Thoracic aorta (tissue), 2 donors: ENCODE measurements around the gene MED8. TPM values are rescaled to one million over a fixed set of nuclear protein-coding genes. Genes with fewer than 3 reads are reported as not detected.

Experiments
- ATAC-seq: fragments of 150-250 bp; one replicate; pipeline ENCODE4 v1.8.0; 2017; ENCODE audit warnings: low read depth; ENCODE audit not compliant: insufficient number of reproducible peaks, low FRiP score
- DNase-seq: peaks from one replicate; pipeline ENCODE4 v3.0.0-alpha.2; 2020; ENCODE audit warnings: low spot score
- H3K27ac ChIP-seq, 2 donors: fragments of 200-600 bp; sonication (generic); 1 replicate in 1 of 2; 2 replicates in 1 of 2; pipeline ENCODE4 v1.5.1; 2016; ENCODE audit warnings: mild to moderate bottlenecking in 2 of 2, moderate library complexity in 2 of 2
- H3K27me3 ChIP-seq: fragments of 200-600 bp; sonication (generic); replicated peaks from 2 replicates; pipeline ENCODE4 v1.6.0; 2016; ENCODE audit warnings: mild to moderate bottlenecking; ENCODE audit not compliant: insufficient read depth
- H3K36me3 ChIP-seq: fragments of 200-600 bp; sonication (generic); one replicate; pipeline ENCODE4 v1.5.1; 2016
- H3K4me1 ChIP-seq, 2 donors: fragments of 200-600 bp; sonication (generic); 1 replicate in 1 of 2; 2 replicates in 1 of 2; pipeline versions ENCODE4 v1.5.1 to v1.6.0; 2016; ENCODE audit warnings: low read depth in 2 of 2, mild to moderate bottlenecking in 1 of 2; ENCODE audit not compliant: control insufficient read depth in 1 of 2
- H3K4me3 ChIP-seq: fragments of 200-600 bp; sonication (generic); 2 replicates; pipeline ENCODE4 v1.5.1; 2016; ENCODE audit warnings: mild to moderate bottlenecking
- H3K9me3 ChIP-seq: fragments of 200-600 bp; sonication (generic); 2 replicates; pipeline ENCODE4 v1.5.1; 2016
- total RNA-seq, 2 donors: library from RNA; depleted of rRNA; stranded (reverse); fragments of >200 nt; gene quantifications; one replicate each; pipeline versions ENCODE4 v1.1.0 to v1.2.3, GENCODE V29; 2016
- TF ChIP-seq, protein P1 (sequence below): fragments of 200-600 bp; sonication (generic); IDR thresholded peaks from one replicate; pipeline ENCODE4 v1.5.1; 2019; ENCODE audit warnings: antibody characterized with exemption

The MED8 gene
- total RNA-seq, 2 donors from 2014 or later = 33.8 to 52.7 TPM

DNA sequence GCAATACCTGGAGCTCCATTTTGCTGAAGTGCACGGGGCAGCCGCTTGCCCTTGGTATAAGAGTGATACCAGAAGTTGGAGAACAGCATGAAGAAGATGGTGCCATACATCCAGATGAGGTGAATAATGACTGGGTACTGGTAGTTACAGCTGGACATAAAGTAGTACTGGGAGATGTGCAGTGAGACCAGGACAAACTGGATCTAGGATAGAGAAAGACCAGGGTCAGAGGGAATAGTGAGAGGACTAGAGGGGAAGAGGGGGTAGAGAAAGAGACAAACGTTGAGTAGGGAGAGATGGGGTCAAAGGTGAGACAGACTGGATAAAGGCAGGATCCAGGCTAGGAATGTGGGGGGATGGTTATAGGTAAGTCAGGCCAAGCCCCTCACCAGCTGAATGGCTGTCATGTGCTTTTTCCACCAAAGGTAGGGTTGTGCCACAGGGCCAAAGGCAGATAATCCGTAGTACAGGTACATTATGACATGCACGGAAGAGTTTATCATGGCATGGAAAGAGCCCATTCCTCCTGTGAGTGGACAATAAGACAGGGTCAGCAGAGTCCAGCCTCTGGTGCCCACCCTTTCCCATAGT lies 25.6 kb downstream of the MED8 start:
- DNase-seq = no peak
- ATAC-seq = no peak
- Histone ChIP-seq H3K27ac (no peak overlapping the region), H3K4me3 (no peak overlapping the region), H3K4me1 (peaks cover 19 to 26% of the 10 kb centered on the region in 2 donors), H3K9me3 (no peaks in the 10 kb centered on the region), H3K36me3 (peaks cover 41% of the 10 kb centered on the region), H3K27me3 (no peaks in the 10 kb centered on the region)
- TF ChIP-seq, protein P1, sequence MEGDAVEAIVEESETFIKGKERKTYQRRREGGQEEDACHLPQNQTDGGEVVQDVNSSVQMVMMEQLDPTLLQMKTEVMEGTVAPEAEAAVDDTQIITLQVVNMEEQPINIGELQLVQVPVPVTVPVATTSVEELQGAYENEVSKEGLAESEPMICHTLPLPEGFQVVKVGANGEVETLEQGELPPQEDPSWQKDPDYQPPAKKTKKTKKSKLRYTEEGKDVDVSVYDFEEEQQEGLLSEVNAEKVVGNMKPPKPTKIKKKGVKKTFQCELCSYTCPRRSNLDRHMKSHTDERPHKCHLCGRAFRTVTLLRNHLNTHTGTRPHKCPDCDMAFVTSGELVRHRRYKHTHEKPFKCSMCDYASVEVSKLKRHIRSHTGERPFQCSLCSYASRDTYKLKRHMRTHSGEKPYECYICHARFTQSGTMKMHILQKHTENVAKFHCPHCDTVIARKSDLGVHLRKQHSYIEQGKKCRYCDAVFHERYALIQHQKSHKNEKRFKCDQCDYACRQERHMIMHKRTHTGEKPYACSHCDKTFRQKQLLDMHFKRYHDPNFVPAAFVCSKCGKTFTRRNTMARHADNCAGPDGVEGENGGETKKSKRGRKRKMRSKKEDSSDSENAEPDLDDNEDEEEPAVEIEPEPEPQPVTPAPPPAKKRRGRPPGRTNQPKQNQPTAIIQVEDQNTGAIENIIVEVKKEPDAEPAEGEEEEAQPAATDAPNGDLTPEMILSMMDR = no peak

DNA sequence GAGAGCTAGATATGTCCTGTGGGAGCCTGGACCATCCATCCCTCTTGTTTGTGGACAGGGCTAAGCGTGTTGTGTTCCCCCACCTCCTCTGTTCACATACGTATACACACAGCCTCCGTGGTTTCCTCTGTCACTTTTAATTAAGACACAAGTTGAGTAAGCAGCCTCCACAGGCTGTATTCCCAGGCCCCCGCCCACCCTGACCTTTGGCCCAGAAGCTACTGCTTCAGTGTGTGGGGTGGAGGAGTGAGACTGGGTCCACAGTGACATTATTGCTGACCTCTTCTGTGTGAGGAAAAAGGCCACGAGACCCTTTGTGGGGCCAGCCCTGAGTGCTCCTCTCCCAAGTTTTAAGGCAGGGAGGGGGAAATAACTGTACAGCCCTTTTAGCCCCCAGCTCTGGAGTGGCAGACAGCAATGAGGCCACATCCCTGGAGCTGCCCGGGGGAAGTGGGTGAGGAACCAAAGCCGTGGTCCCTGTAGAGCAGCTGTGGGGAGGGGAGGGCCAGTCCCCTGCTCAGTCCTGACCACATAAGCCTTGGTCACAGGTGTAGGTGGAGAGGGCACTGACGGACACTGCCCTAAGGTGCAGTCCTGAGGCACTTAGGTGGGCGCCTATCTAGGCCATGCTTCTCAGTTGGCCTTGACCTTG lies 26.2 kb downstream of the MED8 start:
- DNase-seq = no peak

DNA sequence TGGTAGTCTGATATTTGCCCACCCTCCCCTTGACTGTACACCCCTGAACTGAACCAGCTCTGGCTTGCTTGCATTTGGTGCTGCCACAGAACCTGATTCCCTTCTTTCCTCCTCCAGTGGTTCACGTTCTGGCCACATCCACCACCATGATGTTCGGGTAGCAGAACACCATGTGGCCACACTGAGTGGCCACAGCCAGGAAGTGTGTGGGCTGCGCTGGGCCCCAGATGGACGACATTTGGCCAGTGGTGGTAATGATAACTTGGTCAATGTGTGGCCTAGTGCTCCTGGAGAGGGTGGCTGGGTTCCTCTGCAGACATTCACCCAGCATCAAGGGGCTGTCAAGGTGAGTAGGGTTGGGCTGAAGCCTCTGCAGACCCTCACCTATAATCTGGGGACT lies 29.0 kb downstream of the MED8 start:
- DNase-seq = no peak
- peaks cover 9 to 15% of the 10 kb centered on the region in 2 donors for H3K4me1 ChIP-seq
- H3K36me3 ChIP-seq = peaks cover 41% of the 10 kb centered on the region
- H3K27me3 ChIP-seq = no peaks in the 10 kb centered on the region
- no peak overlapping the region for H3K4me3 ChIP-seq
- no peak overlapping the region for H3K27ac ChIP-seq
- TF ChIP-seq, protein P1 = no peak
- no peaks in the 10 kb centered on the region for H3K9me3 ChIP-seq
- no peak for ATAC-seq

More for the DNA sequence above, 26.2 kb downstream of the MED8 start:
- no peak for ATAC-seq
- Histone ChIP-seq H3K4me1 (peaks cover 16 to 22% of the 10 kb centered on the region in 2 donors), H3K36me3 (peaks cover 41% of the 10 kb centered on the region), H3K27me3 (no peaks in the 10 kb centered on the region), H3K9me3 (no peaks in the 10 kb centered on the region), H3K27ac (no peak overlapping the region), H3K4me3 (no peak overlapping the region)
- TF ChIP-seq, protein P1 = no peak

DNA sequence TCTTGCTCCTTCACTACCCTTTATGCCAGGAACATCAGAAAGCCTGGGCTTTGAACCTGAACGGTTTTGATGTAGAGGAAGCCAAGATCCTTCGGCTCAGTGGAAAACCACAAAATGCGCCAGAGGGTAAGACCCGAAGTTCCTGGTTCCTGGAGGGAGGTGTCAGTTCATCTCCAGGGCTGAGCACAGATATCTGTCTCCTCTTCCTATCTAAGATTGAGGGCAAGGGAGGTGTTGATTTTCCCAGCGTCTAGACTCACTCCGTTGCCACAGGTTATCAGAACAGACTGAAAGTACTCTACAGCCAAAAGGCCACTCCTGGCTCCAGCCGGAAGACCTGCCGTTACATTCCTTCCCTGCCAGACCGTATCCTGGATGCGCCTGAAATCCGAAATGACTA lies 29.9 kb downstream of the MED8 start:
- H3K36me3 ChIP-seq = peaks cover 33% of the 10 kb centered on the region
- H3K27ac ChIP-seq = no peak overlapping the region
- ATAC-seq (no peak), DNase-seq (no peak)
- H3K27me3 ChIP-seq = no peaks in the 10 kb centered on the region
- H3K9me3 ChIP-seq = no peaks in the 10 kb centered on the region
- TF ChIP-seq, protein P1 = no peak
- no peak overlapping the region for H3K4me3 ChIP-seq
- H3K4me1 ChIP-seq = peaks cover 9 to 15% of the 10 kb centered on the region in 2 donors

DNA sequence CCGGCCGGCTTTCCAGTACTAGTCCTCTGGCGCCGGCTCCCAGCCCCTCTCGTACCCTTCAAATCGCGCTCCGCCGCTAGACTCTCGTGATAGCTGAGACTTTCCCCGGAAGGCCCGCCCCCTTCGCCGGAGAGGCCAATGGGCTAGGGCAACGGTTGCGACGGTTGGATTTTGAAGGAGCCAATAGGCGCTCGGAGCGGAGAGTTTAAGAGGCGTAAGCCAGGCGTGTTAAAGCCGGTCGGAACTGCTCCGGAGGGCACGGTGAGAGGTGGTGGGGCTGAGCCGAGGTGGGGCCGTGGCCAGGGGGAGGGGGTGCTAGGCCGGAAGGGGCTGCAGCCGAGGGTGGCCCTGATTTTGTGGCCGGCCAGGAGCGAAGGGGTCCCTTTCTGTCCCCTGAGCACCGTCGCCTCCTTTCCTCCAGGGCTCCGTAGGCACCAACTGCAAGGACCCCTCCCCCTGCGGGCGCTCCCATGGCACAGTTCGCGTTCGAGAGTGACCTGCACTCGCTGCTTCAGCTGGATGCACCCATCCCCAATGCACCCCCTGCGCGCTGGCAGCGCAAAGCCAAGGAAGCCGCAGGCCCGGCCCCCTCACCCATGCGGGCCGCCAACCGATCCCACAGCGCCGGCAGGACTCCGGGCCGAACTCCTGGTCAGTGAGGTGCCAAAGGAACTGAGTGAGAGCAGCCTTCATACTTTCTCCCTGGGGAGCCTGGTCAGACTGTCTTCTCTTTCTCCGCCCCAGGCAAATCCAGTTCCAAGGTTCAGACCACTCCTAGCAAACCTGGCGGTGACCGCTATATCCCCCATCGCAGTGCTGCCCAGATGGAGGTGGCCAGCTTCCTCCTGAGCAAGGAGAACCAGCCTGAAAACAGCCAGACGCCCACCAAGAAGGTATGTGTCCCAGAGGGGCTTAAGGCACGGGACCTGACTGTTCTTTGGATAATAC lies 30.6 kb downstream of the MED8 start, which contains the start of gene CDC20:
Gene CDC20 (plus strand): TSS at position 236 of the 948 bp plus-strand sequence. CDS start 235 bp downstream, at position 471.
- no peaks in the 10 kb centered on the region for H3K27me3 ChIP-seq
- peak within 1 kb of the TSS; percentile 98 for H3K4me3 ChIP-seq
- H3K36me3 ChIP-seq = peaks cover 26% of the 10 kb centered on the region
- peak within 1 kb of the TSS; percentile 94 to 97 for H3K27ac ChIP-seq
- peak; percentile 97 for ATAC-seq
- peaks cover 9 to 15% of the 10 kb centered on the region in 2 donors for H3K4me1 ChIP-seq
- peak; percentile 96 for DNase-seq
- H3K9me3 ChIP-seq = no peaks in the 10 kb centered on the region
- TF ChIP-seq, protein P1 = no peak
